Right forelimb (tissue), 1 donor: Measurements from ENCODE around the gene ACAN.
"Not testable (repeated sequence)": the region's sequence is repeated elsewhere in the genome, so short reads cannot be mapped to it uniquely, and the experiment has no call there.

ENCODE experiments used
- DNase-seq: peaks from one replicate; pipeline ENCODE4 v3.0.0-alpha.2; 2018

The ACAN gene

DNA sequence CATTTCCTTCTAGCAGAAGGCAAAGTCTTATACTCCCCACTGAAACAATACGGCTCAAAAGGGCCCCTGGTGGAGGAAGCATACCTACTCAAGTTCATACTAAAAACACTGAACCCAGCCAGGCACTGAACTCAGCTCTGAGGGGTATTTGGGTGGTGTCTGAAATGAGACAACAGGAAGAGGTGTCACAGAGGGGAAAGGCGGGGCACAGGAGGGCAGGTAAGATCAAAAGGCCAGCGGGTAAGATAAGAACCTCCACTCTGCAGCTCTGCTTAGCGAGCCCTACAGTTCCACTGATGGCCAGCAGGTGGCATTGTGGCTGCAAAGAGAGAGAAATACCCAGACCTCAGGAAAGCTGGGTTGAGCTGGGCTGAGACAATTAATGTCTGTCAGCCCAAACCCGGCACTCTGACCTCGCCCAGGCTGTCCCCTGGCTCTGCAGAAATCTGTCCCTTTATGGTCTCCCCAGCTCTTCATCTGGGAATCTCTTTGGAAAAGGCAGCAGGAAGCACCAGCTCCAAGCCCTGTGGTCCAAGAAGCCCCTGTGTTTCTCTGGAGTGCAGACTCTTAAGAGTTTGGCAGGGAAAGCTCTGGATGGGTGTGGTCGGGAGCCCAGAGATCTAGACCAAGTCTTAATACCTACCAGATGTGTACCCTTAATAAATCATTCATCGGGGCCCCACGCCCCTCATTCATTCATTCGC lies 101.5 kb downstream of the ACAN start:
- DNase-seq: peak; percentile 87

DNA sequence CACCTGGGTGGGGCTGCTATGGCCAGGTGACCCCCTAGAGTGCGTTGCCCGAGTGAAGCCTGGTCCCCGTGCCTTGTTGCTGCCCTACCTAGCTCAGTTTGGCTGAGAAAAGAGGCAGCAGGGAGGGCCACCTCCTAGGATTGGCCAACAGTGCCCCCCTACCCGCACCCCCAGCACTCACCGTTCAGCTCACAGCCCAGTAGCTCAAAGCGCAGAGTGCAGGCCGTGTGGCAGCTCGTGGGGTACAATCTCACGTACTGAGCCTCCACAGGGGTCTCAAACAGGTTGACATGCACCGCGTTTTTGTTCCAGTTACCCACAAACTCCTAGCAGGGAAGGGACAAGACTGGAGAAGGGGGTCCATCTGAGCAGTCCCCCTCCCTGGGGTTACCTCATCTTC lies 102.3 kb downstream of the ACAN start:
- DNase-seq: no peak

DNA sequence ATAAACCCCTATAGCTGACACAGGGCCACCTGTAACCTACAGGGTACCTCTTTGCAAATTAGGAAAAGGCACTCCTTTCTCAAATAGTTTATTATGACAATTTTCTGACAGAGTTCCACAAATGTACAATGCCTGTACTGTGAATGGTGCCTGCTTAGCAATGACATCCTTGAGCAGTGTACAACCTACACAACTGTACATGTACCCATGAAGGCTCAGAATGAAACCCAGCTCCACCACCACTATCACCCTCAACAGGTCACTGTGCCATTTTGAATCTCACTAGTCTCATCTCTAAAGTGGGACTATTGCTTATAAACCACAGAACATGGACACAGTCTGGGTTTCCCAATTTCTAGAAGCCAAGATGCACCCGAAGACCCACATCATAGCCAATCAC lies 102.9 kb downstream of the ACAN start:
- no peak for DNase-seq

DNA sequence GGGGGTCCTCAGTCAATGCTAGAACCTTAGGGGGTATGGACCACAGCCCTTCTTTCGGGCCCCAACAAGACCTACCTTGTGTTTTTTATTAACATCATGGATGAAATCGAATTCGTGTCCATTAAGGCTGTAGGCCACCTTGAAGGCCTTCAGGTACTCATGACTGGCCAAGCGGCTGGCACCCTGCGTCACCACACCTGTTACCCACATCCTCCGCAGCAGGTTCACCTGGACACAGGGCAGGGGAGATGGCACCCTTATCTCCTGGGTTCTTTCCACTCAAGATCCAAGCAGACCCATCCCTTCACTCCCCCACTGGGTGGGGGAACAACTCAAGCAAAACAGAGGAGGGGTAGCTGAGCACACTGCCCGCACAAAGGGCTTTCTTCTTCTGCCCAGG lies 103.3 kb downstream of the ACAN start:
- no peak for DNase-seq

DNA sequence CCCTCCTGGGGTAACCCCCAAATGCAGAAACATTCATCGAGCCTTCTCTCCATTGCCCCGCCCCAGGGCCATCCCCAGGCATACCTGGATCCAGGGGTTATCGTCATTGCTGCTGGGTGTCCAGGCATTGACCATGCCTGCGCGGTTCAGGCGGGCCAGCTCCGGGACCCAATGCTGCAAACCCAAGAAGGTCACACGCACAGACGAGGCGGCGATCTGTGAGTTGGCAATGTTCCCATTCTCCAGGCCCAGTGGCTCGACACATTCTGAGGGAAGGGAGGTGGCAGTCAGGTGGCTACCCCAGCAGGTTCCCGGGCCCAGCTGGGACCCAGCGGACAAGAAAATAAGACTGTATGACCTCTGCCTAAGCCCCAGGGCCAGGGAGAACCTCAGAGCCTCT lies 103.9 kb downstream of the ACAN start:
- DNase-seq: no peak

DNA sequence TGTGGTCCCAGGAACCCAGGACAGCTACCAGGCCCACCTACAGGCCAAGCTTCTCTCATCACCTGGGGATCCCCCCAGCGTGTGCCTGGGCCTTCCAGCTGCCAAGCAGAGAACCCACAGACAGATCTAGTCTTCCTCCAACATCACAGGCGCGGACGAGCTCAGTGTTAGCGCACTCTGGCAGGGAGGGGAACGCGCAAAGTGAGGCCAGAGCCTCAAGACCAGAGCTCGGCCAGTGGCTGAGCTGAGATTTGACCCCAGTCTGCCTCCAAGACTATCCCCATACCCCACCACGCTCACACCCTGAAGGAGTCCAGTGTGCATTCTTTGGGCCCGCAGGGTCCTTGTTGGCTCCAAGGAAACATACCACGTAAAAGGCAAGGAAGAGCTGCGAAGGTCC lies 104.9 kb downstream of the ACAN start:
- DNase-seq: no peak

DNA sequence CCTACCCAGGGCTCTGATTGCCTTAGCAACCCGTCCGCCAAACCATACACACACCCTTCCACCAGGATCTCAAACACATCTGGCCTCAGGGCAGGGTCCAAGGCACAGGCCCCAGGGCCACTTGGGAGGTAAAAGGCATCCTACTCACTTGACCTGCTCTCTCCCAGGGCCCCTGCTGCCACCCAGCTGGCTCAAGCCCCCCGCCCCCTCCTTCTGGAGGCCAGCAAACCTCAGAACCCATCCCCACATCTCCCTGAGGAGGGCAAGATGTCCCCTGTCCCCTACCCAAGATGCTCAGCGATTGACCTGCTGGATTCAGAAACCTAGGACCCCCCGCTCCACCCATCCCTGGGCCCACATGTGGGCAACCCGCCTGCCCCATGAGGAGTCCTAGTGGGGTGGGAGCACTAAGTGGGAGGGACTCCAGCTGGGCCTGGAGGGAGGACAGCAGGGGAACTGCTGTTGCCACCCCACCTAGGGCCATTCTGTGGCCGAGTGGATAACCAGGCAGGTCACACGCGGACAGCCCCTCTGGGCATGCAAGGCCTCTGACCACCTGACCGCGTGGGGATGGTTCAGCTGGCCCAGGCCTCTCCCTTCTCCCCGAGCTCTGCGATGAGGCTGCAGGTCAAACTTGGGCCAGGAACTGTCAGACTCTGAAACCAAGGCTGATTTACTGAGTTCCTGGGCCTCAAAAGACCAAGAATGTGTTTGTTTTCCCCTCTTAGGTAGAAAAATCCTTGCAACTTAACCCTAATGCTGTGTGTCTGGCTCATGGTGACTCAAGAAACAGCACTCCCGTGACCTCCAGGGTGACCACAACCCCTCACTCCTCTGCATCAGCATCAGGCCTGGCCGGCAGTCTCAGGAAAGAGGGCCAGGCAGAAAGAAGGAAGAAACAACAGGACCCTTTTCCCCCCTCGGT lies 105.7 kb downstream of the ACAN start:
- no peak for DNase-seq

DNA sequence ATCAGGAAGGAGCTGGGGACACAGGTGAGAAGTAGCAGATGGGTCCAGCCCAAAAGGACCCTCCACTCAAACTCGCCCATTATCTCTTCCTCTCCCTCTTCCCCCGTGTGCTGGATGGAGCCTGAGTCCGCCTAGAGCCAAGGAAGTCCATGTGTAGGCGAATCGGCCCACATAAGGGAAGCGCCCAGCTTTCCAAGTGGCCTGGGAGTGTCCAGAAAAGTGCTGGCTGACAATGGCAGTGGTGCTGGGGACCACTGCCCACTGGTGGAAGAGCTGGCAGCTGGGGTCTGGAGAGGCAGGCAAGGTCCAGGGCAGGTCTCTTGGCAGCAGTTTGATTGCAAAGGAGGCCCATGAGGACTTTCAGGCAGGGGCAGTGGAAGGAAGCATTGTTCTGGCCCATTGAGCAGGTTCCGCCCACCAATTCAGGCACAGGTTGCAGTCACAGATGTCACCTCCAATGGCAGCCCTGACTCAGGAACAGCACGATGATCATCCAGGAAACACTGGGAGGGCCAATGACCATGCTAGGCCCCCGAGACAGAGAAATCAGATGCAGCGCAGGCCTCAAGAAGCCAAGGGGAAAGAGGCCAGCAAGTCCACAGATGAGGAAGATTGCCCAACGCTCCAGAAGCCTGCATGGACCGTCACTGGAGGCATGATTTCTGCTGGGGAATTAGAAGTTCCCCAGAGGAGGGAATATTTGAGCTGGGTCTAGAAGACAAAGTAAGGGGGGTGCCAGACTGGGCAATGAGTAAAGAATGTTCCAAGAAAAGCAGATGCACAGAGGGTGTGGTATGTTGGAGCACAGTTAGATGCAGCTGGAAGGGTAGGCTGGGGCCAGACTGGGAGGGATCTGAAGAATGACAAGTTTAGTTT lies 107.0 kb downstream of the ACAN start:
- DNase-seq: no peak

DNA sequence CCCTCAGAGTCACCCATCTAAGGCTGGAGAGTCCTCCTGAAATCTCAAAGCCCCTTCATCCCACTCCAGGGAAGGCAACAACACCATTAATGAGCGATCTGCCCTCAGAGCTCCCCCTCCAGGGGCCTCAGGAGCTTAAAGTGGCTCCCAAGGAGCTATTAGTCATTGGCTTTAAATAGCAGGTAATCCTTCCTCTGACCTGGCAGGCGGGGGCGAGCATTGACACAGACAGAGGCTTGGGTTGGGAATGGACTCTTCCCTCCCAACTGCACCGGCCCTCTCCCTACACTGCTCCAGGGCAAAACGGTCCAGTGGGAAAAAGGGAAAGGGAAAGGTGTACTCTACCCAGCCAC lies 108.5 kb downstream of the ACAN start:
- no peak for DNase-seq

DNA sequence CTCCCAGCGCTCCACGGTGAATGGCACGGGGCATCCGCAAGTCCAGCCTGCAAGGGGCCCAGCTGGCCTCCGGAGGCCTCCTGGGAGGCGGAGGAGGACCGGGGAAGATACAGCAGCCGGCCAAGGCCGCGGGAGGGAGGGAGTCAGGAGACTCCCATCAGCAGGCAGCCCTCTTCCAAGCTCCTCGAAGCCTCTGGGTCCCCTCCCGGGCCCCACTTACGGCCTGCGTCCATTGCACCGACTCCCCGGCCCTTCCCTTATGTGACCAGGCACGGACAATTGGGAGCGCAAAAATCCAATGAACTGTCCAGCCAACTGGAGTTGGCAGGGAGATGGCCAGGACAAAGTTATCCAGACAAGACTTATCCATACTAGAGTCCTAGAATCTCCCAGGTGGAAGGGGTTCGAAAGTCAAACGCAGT lies 109.3 kb downstream of the ACAN start:
- peak; percentile 62 for DNase-seq

DNA sequence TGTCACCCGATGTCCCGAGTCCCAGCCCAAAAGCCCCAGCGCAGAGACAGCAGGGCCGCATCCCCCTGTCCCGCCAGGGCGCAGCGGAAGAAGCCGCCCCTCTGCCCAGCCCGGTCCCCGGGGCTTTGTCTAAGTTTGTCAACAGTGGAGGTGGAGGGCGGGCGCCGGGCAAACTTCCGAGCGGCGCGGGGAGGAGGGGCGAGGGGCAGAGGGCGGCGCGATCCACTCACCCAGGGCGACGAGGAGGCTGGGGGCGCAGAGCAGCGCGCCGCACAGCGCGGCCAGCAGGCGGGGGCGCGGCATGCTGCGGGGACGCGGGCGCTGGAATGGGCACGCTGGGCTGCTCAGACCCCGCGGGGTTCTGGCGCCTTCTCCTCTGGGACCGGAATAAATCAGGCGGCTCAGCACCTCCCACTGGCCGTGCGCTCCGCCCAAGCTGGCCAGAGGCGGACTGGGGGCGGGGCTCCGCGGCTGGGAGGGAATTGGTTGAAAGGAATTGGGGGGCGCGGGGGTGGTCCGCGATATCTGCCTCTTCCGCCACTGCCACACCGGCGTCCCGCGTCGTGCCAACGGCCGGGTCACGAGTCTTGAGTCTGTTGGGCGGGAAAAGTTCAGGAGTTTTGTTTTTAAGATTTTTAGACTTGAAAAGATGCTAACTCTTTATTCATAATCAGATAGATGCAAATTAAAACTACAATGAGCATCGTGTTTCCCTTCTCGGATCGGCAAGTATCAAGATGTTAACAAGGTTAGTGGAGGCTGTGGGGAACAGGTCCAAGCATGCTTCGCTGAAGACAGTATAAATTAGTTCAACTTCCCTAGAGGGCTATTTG lies 110.0 kb downstream of the ACAN start, which contains the start of gene MFGE8:
MFGE8 (minus strand) TSS at position 363 of the 833 bp plus-strand sequence; CDS start at position 303, 60 bp downstream.
- peak; percentile 87 for DNase-seq

DNA sequence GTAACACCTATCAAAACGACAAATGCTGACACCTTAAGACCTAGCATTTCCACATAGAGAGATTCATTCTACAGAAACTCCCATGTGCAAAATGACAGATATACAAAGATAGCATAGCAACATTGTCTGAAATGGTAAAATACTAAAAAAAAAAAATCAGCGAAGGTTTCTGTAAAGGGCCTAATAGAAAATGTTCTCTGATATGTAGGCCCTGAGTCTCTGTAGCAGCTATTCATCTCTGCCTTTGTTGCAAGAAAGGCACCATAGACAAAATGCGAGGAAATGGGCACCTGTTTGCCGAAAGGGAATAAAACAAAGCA lies 110.6 kb downstream of the ACAN start:
- DNase-seq: no peak

DNA sequence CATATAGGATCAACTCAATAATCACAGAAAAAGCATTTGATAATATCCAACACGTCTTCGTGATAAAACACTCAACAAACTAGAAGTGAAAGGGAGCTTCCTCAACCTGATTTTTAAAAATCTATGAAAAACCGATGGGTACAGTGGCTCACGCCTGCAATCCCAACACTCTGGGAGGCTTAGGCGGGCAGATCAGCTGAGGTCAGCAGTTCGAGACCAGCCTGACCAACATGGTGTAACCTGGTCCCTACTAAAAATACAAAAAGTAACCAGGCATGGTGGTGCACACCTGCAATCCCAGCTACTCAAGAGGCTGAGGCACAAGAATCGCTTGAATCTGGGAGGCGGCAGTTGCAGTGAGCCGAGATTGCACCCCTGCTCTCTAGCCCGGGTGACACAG lies 112.1 kb downstream of the ACAN start:
- no peak for DNase-seq

DNA sequence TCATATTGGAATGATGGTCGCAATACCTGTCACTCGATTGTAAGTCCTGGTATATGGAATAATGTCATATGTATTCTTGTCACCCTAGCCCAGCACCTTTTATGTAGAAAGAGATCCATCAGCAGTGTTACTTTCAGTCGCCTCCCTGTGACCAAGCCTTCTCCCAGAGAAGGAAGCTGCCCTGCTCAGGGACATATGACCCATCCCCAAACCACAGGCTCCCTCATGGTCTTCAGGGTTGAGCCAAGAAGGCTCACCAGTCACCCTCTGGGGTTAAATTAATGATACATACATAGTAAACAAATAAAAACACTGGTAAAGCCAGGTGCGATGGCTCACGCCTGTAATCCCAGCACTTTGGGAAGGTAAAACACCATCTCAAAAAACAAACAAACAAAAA lies 114.5 kb downstream of the ACAN start:
- DNase-seq: no peak

DNA sequence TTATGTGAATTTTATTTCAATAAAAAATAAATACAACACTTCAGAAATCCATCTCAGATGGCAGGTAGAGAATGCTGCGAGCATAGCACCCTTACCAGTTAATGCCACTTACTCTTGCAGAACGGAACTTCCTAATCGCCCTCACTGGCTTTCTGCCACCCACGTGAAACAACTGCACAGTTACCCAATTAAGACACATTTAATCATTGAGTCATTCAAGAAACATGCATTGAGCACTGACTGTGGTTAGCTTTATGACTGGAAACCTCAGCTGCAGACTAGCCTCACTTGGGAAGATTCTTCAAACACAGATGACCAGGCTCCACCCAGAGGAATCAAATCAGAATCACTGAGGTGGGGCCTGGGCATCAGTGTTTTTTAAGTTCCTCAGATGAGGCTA lies 115.5 kb downstream of the ACAN start:
- no peak for DNase-seq

DNA sequence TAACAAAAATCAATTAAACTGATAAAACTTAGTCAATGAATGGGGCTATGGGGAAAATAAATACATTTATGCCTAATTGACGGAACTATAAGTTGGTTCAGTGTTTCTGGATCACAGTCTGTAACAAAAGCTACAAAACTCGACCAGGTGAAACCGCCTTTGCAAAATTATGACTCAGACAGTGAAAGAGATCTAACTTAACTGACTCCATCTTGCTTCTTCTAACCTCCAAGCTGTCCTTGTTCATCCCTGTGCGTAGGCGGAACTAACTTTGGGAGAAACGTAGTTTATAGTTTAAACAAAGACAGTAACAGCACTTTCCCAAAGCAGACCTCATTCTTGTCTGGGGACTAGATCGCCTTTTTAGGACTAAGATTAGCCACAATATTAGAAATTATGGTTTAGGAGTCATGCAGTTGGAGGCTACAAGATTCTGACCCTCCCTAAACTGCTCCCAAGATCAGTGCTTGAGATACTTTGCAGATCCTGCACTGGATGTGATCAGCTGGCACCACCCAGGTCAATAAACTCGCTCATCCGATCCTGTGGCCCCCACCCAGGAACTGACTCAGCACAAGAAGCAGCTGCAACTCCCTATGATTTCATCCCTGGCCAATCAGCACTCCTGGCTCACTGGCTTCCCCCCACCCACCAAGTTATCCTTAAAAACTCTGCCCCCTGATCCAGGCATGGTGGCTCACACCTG lies 117.1 kb downstream of the ACAN start:
- DNase-seq: no peak

DNA sequence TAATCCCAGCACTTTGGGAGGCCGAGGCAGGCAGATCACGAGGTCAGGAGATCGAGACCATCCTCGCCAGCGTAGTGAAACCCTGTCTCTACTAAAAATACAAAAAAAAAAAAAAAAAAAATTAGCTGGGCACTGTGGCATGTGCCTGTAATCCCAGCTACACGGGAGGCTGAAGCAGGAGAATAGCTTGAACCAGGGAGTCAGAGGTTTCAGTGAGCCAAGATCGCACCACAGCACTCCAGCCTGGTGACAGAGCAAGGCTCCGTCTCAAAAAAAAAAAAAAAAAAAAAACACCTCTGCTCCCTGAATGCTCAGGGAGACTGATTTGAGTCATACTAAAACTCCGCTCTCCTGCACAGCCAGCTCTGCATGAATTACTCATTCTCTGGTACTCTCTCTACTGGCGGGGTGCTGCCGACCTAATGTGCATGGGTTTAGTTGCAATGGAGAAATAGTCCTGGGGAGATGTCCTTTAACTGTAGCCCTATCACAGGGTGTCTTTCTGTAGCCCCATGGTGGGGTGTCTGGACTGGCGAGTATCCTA lies 117.7 kb downstream of the ACAN start:
- not testable (repeated sequence) for DNase-seq
